ENCODE results near the gene RYR1. TPM values are rescaled to one million over a fixed set of nuclear protein-coding genes. Genes with fewer than 3 reads are reported as not detected.

The RYR1 gene
- polyA plus RNA-seq, 1 of the 3 experiments (the other 2 are of a cell fraction), result under 0.01 TPM

DNA sequence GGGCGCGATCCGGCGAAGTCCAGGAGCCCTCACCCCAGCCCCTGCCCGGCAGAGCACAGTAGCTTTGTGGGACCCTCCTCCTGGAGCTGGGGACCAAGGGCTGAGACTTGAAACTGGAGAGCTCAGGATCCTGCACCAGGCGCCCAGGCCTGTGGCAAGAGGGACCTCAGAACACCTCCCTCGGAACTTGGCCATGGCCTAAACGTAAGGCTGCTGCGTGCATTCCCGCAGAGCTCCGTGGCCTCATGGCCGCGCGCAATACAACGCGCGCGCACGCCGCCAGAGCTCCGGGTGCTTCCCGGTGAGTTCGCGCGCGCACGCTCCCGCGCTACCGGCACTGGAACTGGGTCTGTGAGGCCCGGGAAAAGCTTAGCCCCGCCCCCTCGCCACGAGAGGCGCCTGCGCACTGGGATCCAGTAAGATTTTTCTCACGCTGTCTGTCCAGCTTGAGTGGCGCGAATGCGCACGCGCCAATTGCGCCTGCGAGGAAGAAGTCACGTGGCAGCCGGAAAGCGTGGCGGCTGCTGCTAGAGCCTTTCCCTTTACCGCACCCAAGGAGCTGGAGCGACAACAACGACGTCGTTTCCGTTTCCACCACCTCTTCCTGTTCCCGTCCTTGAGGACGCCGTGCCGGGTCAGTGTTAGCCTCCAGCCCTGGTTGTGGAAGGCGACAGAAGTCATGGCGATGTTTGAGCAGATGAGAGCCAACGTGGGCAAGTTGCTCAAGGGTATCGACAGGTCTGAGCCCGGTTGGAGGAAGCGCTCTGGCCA lies 185.3 kb downstream of the RYR1 start, which contains the start of gene EIF3K:
Gene EIF3K (plus strand): TSS at position 599 of the 771 bp plus-strand sequence. CDS start 81 bp downstream, at position 680.
- peaks cover 16 to 20% of the 10 kb centered on the region in 2 experiments for H3K36me3 ChIP-seq (replicated peaks in 1 of 2; ENCODE audit: control insufficient read depth in 1 of 2, insufficient read depth in 2 of 2, low read length in 1 of 2)
- no peaks in the 10 kb centered on the region for H3K27me3 ChIP-seq (ENCODE audit: insufficient read depth)
- H3K4me1 ChIP-seq (ENCODE audit: control insufficient read depth in 1 of 2, insufficient read depth in 2 of 2, low read depth in 1 of 2, low read length in 1 of 2), result peaks cover 0 to 18% of the 10 kb centered on the region in 2 experiments; a peak in 1 of 4 replicates
- peak within 1 kb of the TSS; percentile 76 to 81 for H3K27ac ChIP-seq (ENCODE audit: low read depth in 2 of 2, low read length in 1 of 2)
- H3K9ac ChIP-seq, result peak within 1 kb of the TSS; percentile 90
- WGBS (ENCODE audit: low lambda C conversion rate), result 8% methylated on average over 49 of the region's 64 CpGs
- H3K9me2 ChIP-seq, result no peaks in the 10 kb centered on the region
- no peaks in the 10 kb centered on the region for H4K20me1 ChIP-seq (ENCODE audit: insufficient read depth)
- peaks cover 31% of the 10 kb centered on the region for H3K79me2 ChIP-seq (ENCODE audit: insufficient read depth)
- peak within 1 kb of the TSS; percentile 94 to 97 for H3K4me3 ChIP-seq (ENCODE audit: low read depth in 2 of 2, low read length in 1 of 2)
- CTCF ChIA-PET, result interaction anchor here (0.6 to 2.5 kb wide), 5 partner anchors 9 to 216 kb away, joined by 3 to 9 read pairs (median 6); partner anchors contain the start of gene FAM98C
- H3K4me2 ChIP-seq, result peak within 1 kb of the TSS; percentile 92
- POLR2A ChIA-PET, result interaction anchor here (0.5 to 1.5 kb wide), 10 partner anchors 12 to 245 kb away, joined by 3 to 6 read pairs (median 4); partner anchors contain the start of genes ACTN4, FAM98C and PSMD8
- H2AFZ ChIP-seq (ENCODE audit: low read depth), result peak within 1 kb of the TSS; percentile 87
- no peaks in the 10 kb centered on the region for H3K9me3 ChIP-seq
- H3F3A ChIP-seq (replicated peaks; ENCODE audit: insufficient read depth), result no peaks in the 10 kb centered on the region
- peak; percentile 99 for DNase-seq
- 0 out of 2 replicates have a peak, but pooled peaks have one; percentile 20 for TF ChIP-seq YY1 (IDR thresholded peaks at IDR 0.05; ENCODE audit: low read depth)
- TF ChIP-seq, protein P1, sequence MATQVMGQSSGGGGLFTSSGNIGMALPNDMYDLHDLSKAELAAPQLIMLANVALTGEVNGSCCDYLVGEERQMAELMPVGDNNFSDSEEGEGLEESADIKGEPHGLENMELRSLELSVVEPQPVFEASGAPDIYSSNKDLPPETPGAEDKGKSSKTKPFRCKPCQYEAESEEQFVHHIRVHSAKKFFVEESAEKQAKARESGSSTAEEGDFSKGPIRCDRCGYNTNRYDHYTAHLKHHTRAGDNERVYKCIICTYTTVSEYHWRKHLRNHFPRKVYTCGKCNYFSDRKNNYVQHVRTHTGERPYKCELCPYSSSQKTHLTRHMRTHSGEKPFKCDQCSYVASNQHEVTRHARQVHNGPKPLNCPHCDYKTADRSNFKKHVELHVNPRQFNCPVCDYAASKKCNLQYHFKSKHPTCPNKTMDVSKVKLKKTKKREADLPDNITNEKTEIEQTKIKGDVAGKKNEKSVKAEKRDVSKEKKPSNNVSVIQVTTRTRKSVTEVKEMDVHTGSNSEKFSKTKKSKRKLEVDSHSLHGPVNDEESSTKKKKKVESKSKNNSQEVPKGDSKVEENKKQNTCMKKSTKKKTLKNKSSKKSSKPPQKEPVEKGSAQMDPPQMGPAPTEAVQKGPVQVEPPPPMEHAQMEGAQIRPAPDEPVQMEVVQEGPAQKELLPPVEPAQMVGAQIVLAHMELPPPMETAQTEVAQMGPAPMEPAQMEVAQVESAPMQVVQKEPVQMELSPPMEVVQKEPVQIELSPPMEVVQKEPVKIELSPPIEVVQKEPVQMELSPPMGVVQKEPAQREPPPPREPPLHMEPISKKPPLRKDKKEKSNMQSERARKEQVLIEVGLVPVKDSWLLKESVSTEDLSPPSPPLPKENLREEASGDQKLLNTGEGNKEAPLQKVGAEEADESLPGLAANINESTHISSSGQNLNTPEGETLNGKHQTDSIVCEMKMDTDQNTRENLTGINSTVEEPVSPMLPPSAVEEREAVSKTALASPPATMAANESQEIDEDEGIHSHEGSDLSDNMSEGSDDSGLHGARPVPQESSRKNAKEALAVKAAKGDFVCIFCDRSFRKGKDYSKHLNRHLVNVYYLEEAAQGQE (IDR thresholded peaks at IDR 0.05; ENCODE audit: low read depth, low read length), result no peak
- no peak for TF ChIP-seq RXRA (IDR thresholded peaks at IDR 0.05; ENCODE audit: borderline replicate concordance, low read depth)
- peak; percentile 81; the same call in 1 of the 2 replicates for TF ChIP-seq ELF1 (IDR thresholded peaks at IDR 0.05)
- TF ChIP-seq MEF2A (IDR thresholded peaks at IDR 0.05; ENCODE audit: borderline replicate concordance, low read depth), result no peak
- TF ChIP-seq MXI1 (IDR thresholded peaks at IDR 0.05; ENCODE audit: low read depth, low read length), result peak; percentile 100
- TF ChIP-seq TAF1 (IDR thresholded peaks at IDR 0.05; ENCODE audit: borderline replicate concordance, low read depth, low read length), result peak; percentile 65
- TF ChIP-seq, protein P2, sequence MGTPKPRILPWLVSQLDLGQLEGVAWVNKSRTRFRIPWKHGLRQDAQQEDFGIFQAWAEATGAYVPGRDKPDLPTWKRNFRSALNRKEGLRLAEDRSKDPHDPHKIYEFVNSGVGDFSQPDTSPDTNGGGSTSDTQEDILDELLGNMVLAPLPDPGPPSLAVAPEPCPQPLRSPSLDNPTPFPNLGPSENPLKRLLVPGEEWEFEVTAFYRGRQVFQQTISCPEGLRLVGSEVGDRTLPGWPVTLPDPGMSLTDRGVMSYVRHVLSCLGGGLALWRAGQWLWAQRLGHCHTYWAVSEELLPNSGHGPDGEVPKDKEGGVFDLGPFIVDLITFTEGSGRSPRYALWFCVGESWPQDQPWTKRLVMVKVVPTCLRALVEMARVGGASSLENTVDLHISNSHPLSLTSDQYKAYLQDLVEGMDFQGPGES (IDR thresholded peaks at IDR 0.05; ENCODE audit: low read depth, low read length), result no peak
- no peak for TF ChIP-seq FOXM1 (IDR thresholded peaks at IDR 0.05; ENCODE audit: low read depth)
- no peak for TF ChIP-seq TEAD4 (IDR thresholded peaks at IDR 0.05; ENCODE audit: borderline replicate concordance, insufficient read depth)
- peak; percentile 87 for TF ChIP-seq POLR2AphosphoS5 (IDR thresholded peaks at IDR 0.05; ENCODE audit: low read depth, low read length)
- no peak for TF ChIP-seq TCF12 (IDR thresholded peaks at IDR 0.05)
- TF ChIP-seq JUND (IDR thresholded peaks at IDR 0.05), result no peak
- 0 out of 4 replicates have a peak, but pooled peaks of 1 of the 2 experiments have one; percentile 12 for TF ChIP-seq EP300 (IDR thresholded peaks at IDR 0.05; ENCODE audit: borderline replicate concordance in 1 of 2, low read depth in 1 of 2, low read length in 1 of 2)
- peak; percentile 98 for TF ChIP-seq USF1 (IDR thresholded peaks at IDR 0.05; ENCODE audit: borderline replicate concordance, low read depth)
- TF ChIP-seq, protein P3, sequence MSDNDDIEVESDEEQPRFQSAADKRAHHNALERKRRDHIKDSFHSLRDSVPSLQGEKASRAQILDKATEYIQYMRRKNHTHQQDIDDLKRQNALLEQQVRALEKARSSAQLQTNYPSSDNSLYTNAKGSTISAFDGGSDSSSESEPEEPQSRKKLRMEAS (IDR thresholded peaks at IDR 0.05; ENCODE audit: low read depth), result peak; percentile 96
- no peak for TF ChIP-seq NFIC (IDR thresholded peaks at IDR 0.05; ENCODE audit: borderline replicate concordance)
- peak; percentile 43 for TF ChIP-seq CHD2 (IDR thresholded peaks at IDR 0.05; ENCODE audit: low read length, partially characterized antibody)
- TF ChIP-seq NRF1 (IDR thresholded peaks at IDR 0.05; ENCODE audit: low read depth, low read length), result peak; percentile 94
- TF ChIP-seq GABPA (IDR thresholded peaks at IDR 0.05; ENCODE audit: low read depth), result peak; percentile 98
- peak; percentile 82 for TF ChIP-seq USF2 (IDR thresholded peaks at IDR 0.05; ENCODE audit: borderline replicate concordance, low read depth, low read length)
- TF ChIP-seq, protein P4, sequence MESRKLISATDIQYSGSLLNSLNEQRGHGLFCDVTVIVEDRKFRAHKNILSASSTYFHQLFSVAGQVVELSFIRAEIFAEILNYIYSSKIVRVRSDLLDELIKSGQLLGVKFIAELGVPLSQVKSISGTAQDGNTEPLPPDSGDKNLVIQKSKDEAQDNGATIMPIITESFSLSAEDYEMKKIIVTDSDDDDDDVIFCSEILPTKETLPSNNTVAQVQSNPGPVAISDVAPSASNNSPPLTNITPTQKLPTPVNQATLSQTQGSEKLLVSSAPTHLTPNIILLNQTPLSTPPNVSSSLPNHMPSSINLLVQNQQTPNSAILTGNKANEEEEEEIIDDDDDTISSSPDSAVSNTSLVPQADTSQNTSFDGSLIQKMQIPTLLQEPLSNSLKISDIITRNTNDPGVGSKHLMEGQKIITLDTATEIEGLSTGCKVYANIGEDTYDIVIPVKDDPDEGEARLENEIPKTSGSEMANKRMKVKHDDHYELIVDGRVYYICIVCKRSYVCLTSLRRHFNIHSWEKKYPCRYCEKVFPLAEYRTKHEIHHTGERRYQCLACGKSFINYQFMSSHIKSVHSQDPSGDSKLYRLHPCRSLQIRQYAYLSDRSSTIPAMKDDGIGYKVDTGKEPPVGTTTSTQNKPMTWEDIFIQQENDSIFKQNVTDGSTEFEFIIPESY (IDR thresholded peaks at IDR 0.05; ENCODE audit: borderline replicate concordance, low read depth), result no peak
- no peak for TF ChIP-seq EZH2phosphoT487 (IDR thresholded peaks at IDR 0.05; ENCODE audit: borderline replicate concordance, low read depth)
- no peak for TF ChIP-seq SMC3 (IDR thresholded peaks at IDR 0.05; ENCODE audit: low read depth, low read length)

Data from SK-N-SH (cell line).